ENCODE results near the gene CNIH3.

CNIH3 gene

GRCh38 chr1:224640018-224640417 is 23.9 kb downstream of the CNIH3 start:
- no peak for DNase-seq (ENCODE audit: insufficient read length, low spot score)
- peak; percentile 20 for FAIRE-seq

- no peak for DNase-seq (ENCODE audit: insufficient read length, low spot score)
- FAIRE-seq, result no peak
Measured at GRCh38 chr1:224640587-224640986, 24.5 kb downstream of the CNIH3 start.

- no peak for FAIRE-seq
- DNase-seq (ENCODE audit: insufficient read length, low spot score), result no peak
Measured at GRCh38 chr1:224641030-224641429, 24.9 kb downstream of the CNIH3 start.

- DNase-seq (ENCODE audit: insufficient read length, low spot score), result no peak
- FAIRE-seq, result no peak
Measured at GRCh38 chr1:224643653-224644052, 27.5 kb downstream of the CNIH3 start.

GRCh38 chr1:224644553-224645154 is 28.5 kb downstream of the CNIH3 start:
- FAIRE-seq (no peak), DNase-seq (ENCODE audit: insufficient read length, low spot score) (peak; percentile 67)

- no peak for FAIRE-seq
- DNase-seq (ENCODE audit: insufficient read length, low spot score), result no peak
Measured at GRCh38 chr1:224647449-224647848, 31.3 kb downstream of the CNIH3 start.

GRCh38 chr1:224650290-224650689 is 34.2 kb downstream of the CNIH3 start:
- FAIRE-seq, result no peak

GRCh38 chr1:224651188-224651587 is 35.1 kb downstream of the CNIH3 start:
- FAIRE-seq, result no peak
- no peak for DNase-seq (ENCODE audit: insufficient read length, low spot score)

More at GRCh38 chr1:224650290-224650689, 34.2 kb downstream of the CNIH3 start:
- no peak for DNase-seq (ENCODE audit: insufficient read length, low spot score)

- FAIRE-seq (no peak), DNase-seq (ENCODE audit: insufficient read length, low spot score) (no peak)
Measured at GRCh38 chr1:224656392-224656791, 40.3 kb downstream of the CNIH3 start.

GRCh38 chr1:224660074-224660473 is 44.0 kb downstream of the CNIH3 start:
- FAIRE-seq (no peak), DNase-seq (ENCODE audit: insufficient read length, low spot score) (no peak)

GRCh38 chr1:224662870-224663269 is 46.8 kb downstream of the CNIH3 start:
- DNase-seq (ENCODE audit: insufficient read length, low spot score) (no peak), FAIRE-seq (no peak)

- no peak for FAIRE-seq
Measured at GRCh38 chr1:224665016-224665415, 48.9 kb downstream of the CNIH3 start.

GRCh38 chr1:224666078-224666477 is 50.0 kb downstream of the CNIH3 start:
- FAIRE-seq, result no peak
- DNase-seq (ENCODE audit: insufficient read length, low spot score), result no peak

More at GRCh38 chr1:224665016-224665415, 48.9 kb downstream of the CNIH3 start:
- no peak for DNase-seq (ENCODE audit: insufficient read length, low spot score)

- DNase-seq (ENCODE audit: insufficient read length, low spot score), result no peak
- FAIRE-seq, result no peak
Measured at GRCh38 chr1:224666913-224667312, 50.8 kb downstream of the CNIH3 start.

GRCh38 chr1:224668984-224669383 is 52.9 kb downstream of the CNIH3 start:
- FAIRE-seq (no peak), DNase-seq (ENCODE audit: insufficient read length, low spot score) (no peak)

GRCh38 chr1:224669403-224669802 is 53.3 kb downstream of the CNIH3 start:
- FAIRE-seq (no peak), DNase-seq (ENCODE audit: insufficient read length, low spot score) (no peak)

- FAIRE-seq, result no peak
- DNase-seq (ENCODE audit: insufficient read length, low spot score), result no peak
Measured at GRCh38 chr1:224670506-224670905, 54.4 kb downstream of the CNIH3 start.

- FAIRE-seq (no peak), DNase-seq (ENCODE audit: insufficient read length, low spot score) (no peak)
Measured at GRCh38 chr1:224671076-224671475, 55.0 kb downstream of the CNIH3 start.

- DNase-seq (ENCODE audit: insufficient read length, low spot score) (no peak), FAIRE-seq (no peak)
Measured at GRCh38 chr1:224673141-224673540, 57.0 kb downstream of the CNIH3 start.

GRCh38 chr1:224675590-224675989 is 59.5 kb downstream of the CNIH3 start:
- DNase-seq (ENCODE audit: insufficient read length, low spot score), result no peak
- no peak for FAIRE-seq

GRCh38 chr1:224676551-224676950 is 60.4 kb downstream of the CNIH3 start:
- FAIRE-seq, result no peak
- no peak for DNase-seq (ENCODE audit: insufficient read length, low spot score)

- FAIRE-seq (no peak), DNase-seq (ENCODE audit: insufficient read length, low spot score) (no peak)
Measured at GRCh38 chr1:224678168-224678567, 62.1 kb downstream of the CNIH3 start.

GRCh38 chr1:224679606-224680005 is 63.5 kb downstream of the CNIH3 start:
- DNase-seq (ENCODE audit: insufficient read length, low spot score) (no peak), FAIRE-seq (no peak)
